ENCODE measurements around the gene MTR. TPM values are rescaled to one million over a fixed set of nuclear protein-coding genes. Genes with fewer than 3 reads are reported as not detected.

MTR gene
- total RNA-seq, 6 experiments from 2014 or later: 34.0 to 39.2 (median 36.0) TPM

- DNase-seq: no peak
- H3K4me1 Mint-ChIP-seq (ENCODE audit: low read depth): peaks cover 16% of the 10 kb centered on the region
- peaks cover 5% of the 10 kb centered on the region; the same call in 1 of the 2 replicates for H3K36me3 Mint-ChIP-seq (ENCODE audit: low read depth)
- no peak overlapping the region for H3K27ac Mint-ChIP-seq
- peaks cover 3% of the 10 kb centered on the region; the same call in 1 of the 2 replicates for H3K27me3 Mint-ChIP-seq (ENCODE audit: insufficient read depth)
- H3K9me3 Mint-ChIP-seq: peaks cover 14% of the 10 kb centered on the region
- TF ChIP-seq CTCF (IDR thresholded peaks at IDR 0.05): no peak
- H3K4me3 Mint-ChIP-seq: no peak overlapping the region
Observed at GRCh38 chr1:236916131-236916800, 121.2 kb downstream of the MTR start.

GRCh38 chr1:236917448-236917847 is 122.4 kb downstream of the MTR start:
- no peak for DNase-seq
- no peak overlapping the region for H3K4me3 Mint-ChIP-seq
- H3K27ac Mint-ChIP-seq: no peak overlapping the region
- peaks cover 3% of the 10 kb centered on the region; the same call in 1 of the 2 replicates for H3K27me3 Mint-ChIP-seq (ENCODE audit: insufficient read depth)
- H3K36me3 Mint-ChIP-seq (ENCODE audit: low read depth): peaks cover 5% of the 10 kb centered on the region; the same call in 1 of the 2 replicates
- peaks cover 14% of the 10 kb centered on the region for H3K9me3 Mint-ChIP-seq
- TF ChIP-seq CTCF (IDR thresholded peaks at IDR 0.05): no peak
- H3K4me1 Mint-ChIP-seq (ENCODE audit: low read depth): peaks cover 11% of the 10 kb centered on the region

- DNase-seq: no peak
- Mint-ChIP-seq H3K4me3 (no peak overlapping the region), H3K36me3 (ENCODE audit: low read depth) (peaks cover 5% of the 10 kb centered on the region; the same call in 1 of the 2 replicates), H3K9me3 (peaks cover 14% of the 10 kb centered on the region), H3K27ac (no peak overlapping the region), H3K27me3 (ENCODE audit: insufficient read depth) (peaks cover 3% of the 10 kb centered on the region; the same call in 1 of the 2 replicates), H3K4me1 (ENCODE audit: low read depth) (no peaks in the 10 kb centered on the region)
- TF ChIP-seq CTCF (IDR thresholded peaks at IDR 0.05): no peak
Observed at GRCh38 chr1:236920286-236920894, 125.3 kb downstream of the MTR start.

GRCh38 chr1:236921610-236922009 is 126.5 kb downstream of the MTR start:
- Mint-ChIP-seq H3K4me1 (ENCODE audit: low read depth) (no peaks in the 10 kb centered on the region), H3K4me3 (no peak overlapping the region), H3K36me3 (ENCODE audit: low read depth) (peaks cover 5% of the 10 kb centered on the region; the same call in 1 of the 2 replicates), H3K27ac (no peak overlapping the region), H3K27me3 (ENCODE audit: insufficient read depth) (peaks cover 3% of the 10 kb centered on the region), H3K9me3 (peaks cover 7% of the 10 kb centered on the region)
- no peak for DNase-seq
- TF ChIP-seq CTCF (IDR thresholded peaks at IDR 0.05): no peak

- Mint-ChIP-seq H3K4me3 (no peak overlapping the region), H3K27me3 (ENCODE audit: insufficient read depth) (peaks cover 3% of the 10 kb centered on the region), H3K36me3 (ENCODE audit: low read depth) (peaks cover under 1% of the 10 kb centered on the region; the same call in 1 of the 2 replicates), H3K4me1 (ENCODE audit: low read depth) (no peaks in the 10 kb centered on the region), H3K9me3 (peaks cover 2% of the 10 kb centered on the region), H3K27ac (no peak overlapping the region)
- DNase-seq: no peak
- TF ChIP-seq CTCF (IDR thresholded peaks at IDR 0.05): no peak
Observed at GRCh38 chr1:236922190-236922589, 127.1 kb downstream of the MTR start.
